Stimulated activated CD4-positive, alpha-beta T cell treated with anti-CD3 and anti-CD28 coated beads, Interleukin-4, amount 100 ng/mL, for 24 hours (primary cell): Measurements from ENCODE around the gene ADARB1.

Source experiments
- DNase-seq: peaks from one replicate; pipeline ENCODE4 v3.0.0-alpha.2; 2020

ADARB1 gene

GRCh38 chr21:45056917-45057560, 17.3 kb upstream of the ADARB1 start:
- DNase-seq: no peak

GRCh38 chr21:45057886-45058285, 16.5 kb upstream of the ADARB1 start:
- no peak for DNase-seq

- DNase-seq: no peak
Observed at GRCh38 chr21:45059121-45059520, 15.3 kb upstream of the ADARB1 start.

- DNase-seq: no peak
Observed at GRCh38 chr21:45060089-45060488, 14.3 kb upstream of the ADARB1 start.

GRCh38 chr21:45060675-45061311, 13.6 kb upstream of the ADARB1 start:
- DNase-seq: no peak

- no peak for DNase-seq
Observed at GRCh38 chr21:45064091-45064490, 10.3 kb upstream of the ADARB1 start.

GRCh38 chr21:45064618-45065399, 9.6 kb upstream of the ADARB1 start:
- DNase-seq: no peak

- DNase-seq: no peak
Observed at GRCh38 chr21:45067462-45068285, 6.7 kb upstream of the ADARB1 start.

GRCh38 chr21:45069085-45069484, 5.3 kb upstream of the ADARB1 start:
- DNase-seq: no peak

- DNase-seq: no peak
Observed at GRCh38 chr21:45069711-45070110, 4.7 kb upstream of the ADARB1 start.

- DNase-seq: no peak
Observed at GRCh38 chr21:45071078-45071873, 3.1 kb upstream of the ADARB1 start.

GRCh38 chr21:45071874-45072737, 2.3 kb upstream of the ADARB1 start:
- DNase-seq: no peak

GRCh38 chr21:45072738-45073300, 1.6 kb upstream of the ADARB1 start:
- DNase-seq: no peak

GRCh38 chr21:45073301-45074047, 906 bp upstream of the ADARB1 start:
- DNase-seq: no peak

- DNase-seq: peak; percentile 27
Observed at GRCh38 chr21:45074818-45075595, 627 bp downstream of the ADARB1 start.

- no peak for DNase-seq
Observed at GRCh38 chr21:45075596-45076244, 1.3 kb downstream of the ADARB1 start.

GRCh38 chr21:45076245-45076711, 1.9 kb downstream of the ADARB1 start:
- peak; percentile 19 for DNase-seq

- no peak for DNase-seq
Observed at GRCh38 chr21:45078371-45078770, 4.0 kb downstream of the ADARB1 start.

GRCh38 chr21:45078877-45079281, 4.5 kb downstream of the ADARB1 start:
- peak; percentile 82 for DNase-seq
